ENCODE measurements around the gene HABP4. TPM values are rescaled to one million over a fixed set of nuclear protein-coding genes. Genes with fewer than 3 reads are reported as not detected.

Gene HABP4
- total RNA-seq, 1 experiment from 2014 or later: 9.8 TPM

GRCh38 chr9:96436063-96436455 is 13.9 kb upstream of the HABP4 start:
- Mint-ChIP-seq H3K27ac (no peak overlapping the region), H3K4me1 (no peaks in the 10 kb centered on the region)
- CTCF ChIA-PET: no interaction called here

More at GRCh38 chr9:96436063-96436455, 13.9 kb upstream of the HABP4 start:
- no peaks in the 10 kb centered on the region; the same call in 1 of the 2 replicates for H3K27me3 Mint-ChIP-seq (ENCODE audit: low read depth)
- no peak for TF ChIP-seq ZNF263 (CRISPR knock-in tag; IDR thresholded peaks at IDR 0.05; ENCODE audit: low read depth)
- no peak for TF ChIP-seq CTCF (IDR thresholded peaks at IDR 0.05)
- TF ChIP-seq TEAD1 (CRISPR knock-in tag; IDR thresholded peaks at IDR 0.05): no peak
- no peak for TF ChIP-seq ARID4B (CRISPR knock-in tag; IDR thresholded peaks at IDR 0.05; ENCODE audit: borderline replicate concordance)
- TF ChIP-seq HMGA2 (CRISPR knock-in tag; IDR thresholded peaks at IDR 0.05): no peak
- no peak for TF ChIP-seq FOXP4 (CRISPR knock-in tag; IDR thresholded peaks at IDR 0.05)
- no peak for TF ChIP-seq NR2C2 (CRISPR knock-in tag; IDR thresholded peaks at IDR 0.05)
- TF ChIP-seq PRDM15 (CRISPR knock-in tag; IDR thresholded peaks at IDR 0.05): no peak
- no peak for TF ChIP-seq OVOL2 (CRISPR knock-in tag; IDR thresholded peaks at IDR 0.05; ENCODE audit: borderline replicate concordance)
- TF ChIP-seq ZNF671 (CRISPR knock-in tag; IDR thresholded peaks at IDR 0.05): no peak
- TF ChIP-seq TEAD4 (CRISPR knock-in tag; IDR thresholded peaks at IDR 0.05): no peak
- no peak for TF ChIP-seq FOXJ3 (CRISPR knock-in tag; IDR thresholded peaks at IDR 0.05; ENCODE audit: borderline replicate concordance)
- no peak for TF ChIP-seq ZNF219 (CRISPR knock-in tag; IDR thresholded peaks at IDR 0.05; ENCODE audit: borderline replicate concordance)
- TF ChIP-seq ZNF532 (CRISPR knock-in tag; IDR thresholded peaks at IDR 0.05; ENCODE audit: borderline replicate concordance): no peak
- TF ChIP-seq SMAD4 (CRISPR knock-in tag; IDR thresholded peaks at IDR 0.05): no peak
- no peak for TF ChIP-seq EMX1 (CRISPR knock-in tag; IDR thresholded peaks at IDR 0.05)
- no peak for TF ChIP-seq GRHL2 (CRISPR knock-in tag; IDR thresholded peaks at IDR 0.05; ENCODE audit: insufficient replicate concordance, severe bottlenecking)
- no peak for TF ChIP-seq MAX (CRISPR knock-in tag; IDR thresholded peaks at IDR 0.05)
- no peak for TF ChIP-seq ATF2 (CRISPR knock-in tag; IDR thresholded peaks at IDR 0.05; ENCODE audit: borderline replicate concordance, low read depth)
- H3K36me3 Mint-ChIP-seq: no peaks in the 10 kb centered on the region
- no peak for DNase-seq (ENCODE audit: low spot score)
- POLR2A ChIA-PET: no interaction called here
- no peak overlapping the region for H3K4me3 Mint-ChIP-seq
- ATAC-seq: no peak
- peaks cover 3% of the 10 kb centered on the region for H3K9me3 Mint-ChIP-seq
